BE2C (cell line): ENCODE results near the gene SLC6A18.

Source experiments
- DNase-seq: peaks from one replicate; pipeline ENCODE4 v3.0.0-alpha.2; 2020
- H3K27me3 ChIP-seq: fragments of 250-450 bp; sonication (Bioruptor Pico); 2 replicates; pipeline ENCODE4 v1.5.1; 2020; ENCODE audit warnings: mild to moderate bottlenecking
- H3K36me3 ChIP-seq: fragments of 250-450 bp; sonication (Bioruptor Pico); 2 replicates; pipeline ENCODE4 v1.5.1; 2020; ENCODE audit warnings: mild to moderate bottlenecking
- H3K4me1 ChIP-seq: fragments of 250-450 bp; sonication (Bioruptor Pico); 2 replicates; pipeline ENCODE4 v1.5.1; 2020
- H3K4me3 ChIP-seq: 2 replicates; pipeline ENCODE4 v1.5.1; 2011; ENCODE audit warnings: low read depth, low read length
- H3K9me3 ChIP-seq: fragments of 250-450 bp; sonication (Bioruptor Pico); 2 replicates; pipeline ENCODE4 v1.5.1; 2020
- CTCF ChIP-seq: IDR thresholded peaks from 2 replicates; pipeline ENCODE4 v1.5.1; 2012; ENCODE audit warnings: mild to moderate bottlenecking, low read depth, low read length

Gene SLC6A18

DNA sequence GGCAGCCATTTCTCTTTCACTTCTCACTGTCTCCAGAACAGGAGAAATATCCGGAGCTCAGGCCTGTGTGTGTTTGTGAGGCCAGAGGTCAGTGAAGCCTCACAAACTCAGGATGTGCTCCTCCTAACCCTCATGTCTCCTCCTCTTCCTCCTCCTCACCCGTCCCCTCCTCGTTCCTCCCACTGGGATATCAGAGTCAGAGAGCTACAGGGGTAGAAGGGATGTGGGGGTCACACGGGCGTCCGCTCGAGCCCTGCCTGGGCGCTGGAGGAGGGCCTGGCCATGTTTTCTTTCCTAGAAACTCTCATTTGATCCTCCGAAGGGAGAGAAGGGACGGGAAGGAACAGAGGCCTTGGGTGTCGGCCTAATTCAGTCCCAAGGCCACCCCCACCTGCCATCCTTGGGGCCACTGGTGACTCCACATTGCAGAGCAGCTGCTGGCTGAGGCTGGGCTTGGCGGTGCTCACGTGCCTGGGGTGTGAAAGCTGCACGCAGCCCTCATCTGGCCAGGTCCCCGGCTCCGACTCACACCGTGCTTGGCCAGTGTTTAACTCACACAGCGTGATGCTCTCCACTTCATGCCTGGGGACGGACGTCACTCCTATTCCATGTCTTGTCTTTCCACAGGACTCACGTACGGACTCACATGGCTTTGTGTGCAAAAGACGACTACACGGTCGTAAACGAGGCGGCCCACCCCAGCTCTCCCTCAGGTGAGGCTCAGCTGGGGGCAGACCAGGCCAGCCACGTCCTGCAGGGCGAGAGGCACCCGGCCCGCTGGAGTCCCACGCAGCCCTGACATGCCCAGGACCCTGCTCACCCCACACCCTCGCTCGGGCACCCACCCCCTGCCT is 46.4 kb upstream of the SLC6A18 start:
- no peaks in the 10 kb centered on the region for H3K36me3 ChIP-seq
- H3K4me3 ChIP-seq: no peak overlapping the region
- H3K9me3 ChIP-seq: no peaks in the 10 kb centered on the region
- H3K4me1 ChIP-seq: peaks cover 4% of the 10 kb centered on the region
- DNase-seq: peak; percentile 9
- no peak for TF ChIP-seq CTCF
- H3K27me3 ChIP-seq: no peaks in the 10 kb centered on the region

DNA sequence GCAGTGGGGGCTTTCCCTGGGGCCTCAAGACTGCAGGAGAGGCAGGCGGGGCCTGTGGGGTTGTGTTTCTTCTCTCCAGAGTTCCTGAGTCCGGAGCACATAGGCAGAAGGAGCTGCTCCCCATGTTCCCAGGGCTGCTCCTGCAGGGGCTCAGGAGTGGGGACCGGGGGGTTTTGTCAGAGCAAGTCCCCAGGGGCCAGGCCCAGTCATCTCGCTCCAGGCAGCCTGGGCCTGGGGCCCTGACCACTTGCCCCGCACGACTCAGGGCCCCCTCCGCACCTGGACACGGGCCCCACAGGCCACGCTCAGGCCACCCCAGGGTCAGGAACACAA is 45.8 kb upstream of the SLC6A18 start:
- no peaks in the 10 kb centered on the region for H3K27me3 ChIP-seq
- no peaks in the 10 kb centered on the region for H3K36me3 ChIP-seq
- peak; percentile 7 for DNase-seq
- H3K9me3 ChIP-seq: no peaks in the 10 kb centered on the region
- no peak for TF ChIP-seq CTCF
- no peaks in the 10 kb centered on the region for H3K4me1 ChIP-seq
- H3K4me3 ChIP-seq: no peak overlapping the region

- Histone ChIP-seq H3K4me1 (peaks cover 2% of the 10 kb centered on the region; the same call in 1 of the 2 replicates), H3K4me3 (no peak overlapping the region), H3K27me3 (no peaks in the 10 kb centered on the region), H3K36me3 (no peaks in the 10 kb centered on the region), H3K9me3 (no peaks in the 10 kb centered on the region)
- TF ChIP-seq CTCF: no peak
- DNase-seq: peak; percentile 5
Measured at GRCh38 chr5:1180096-1180495, 45.1 kb upstream of the SLC6A18 start.

DNA sequence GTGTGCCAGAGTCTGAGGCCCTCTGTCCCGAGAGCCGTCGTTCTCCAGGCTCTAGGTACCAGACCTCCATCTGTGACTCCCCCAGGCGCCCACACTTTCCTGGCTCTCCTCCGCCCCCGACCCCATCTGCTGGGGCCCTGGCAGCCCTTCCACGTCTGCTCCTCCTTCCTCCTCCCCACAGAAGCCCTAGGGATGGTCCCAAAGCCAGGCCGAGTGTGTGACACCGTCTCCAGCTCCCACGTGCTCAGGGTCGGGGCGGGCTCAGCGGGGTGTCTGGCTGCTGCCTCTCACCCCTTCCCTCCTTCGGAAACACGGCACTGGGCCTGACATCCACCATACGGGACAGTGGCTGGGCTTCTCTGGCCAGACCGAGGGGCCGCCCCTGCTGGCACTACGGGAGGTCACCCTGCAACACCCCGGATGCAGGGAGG is 44.3 kb upstream of the SLC6A18 start:
- H3K4me3 ChIP-seq: no peak overlapping the region
- H3K27me3 ChIP-seq: no peaks in the 10 kb centered on the region
- no peaks in the 10 kb centered on the region for H3K9me3 ChIP-seq
- no peak for TF ChIP-seq CTCF
- H3K4me1 ChIP-seq: peaks cover 5% of the 10 kb centered on the region
- H3K36me3 ChIP-seq: no peaks in the 10 kb centered on the region
- DNase-seq: peak; percentile 5

DNA sequence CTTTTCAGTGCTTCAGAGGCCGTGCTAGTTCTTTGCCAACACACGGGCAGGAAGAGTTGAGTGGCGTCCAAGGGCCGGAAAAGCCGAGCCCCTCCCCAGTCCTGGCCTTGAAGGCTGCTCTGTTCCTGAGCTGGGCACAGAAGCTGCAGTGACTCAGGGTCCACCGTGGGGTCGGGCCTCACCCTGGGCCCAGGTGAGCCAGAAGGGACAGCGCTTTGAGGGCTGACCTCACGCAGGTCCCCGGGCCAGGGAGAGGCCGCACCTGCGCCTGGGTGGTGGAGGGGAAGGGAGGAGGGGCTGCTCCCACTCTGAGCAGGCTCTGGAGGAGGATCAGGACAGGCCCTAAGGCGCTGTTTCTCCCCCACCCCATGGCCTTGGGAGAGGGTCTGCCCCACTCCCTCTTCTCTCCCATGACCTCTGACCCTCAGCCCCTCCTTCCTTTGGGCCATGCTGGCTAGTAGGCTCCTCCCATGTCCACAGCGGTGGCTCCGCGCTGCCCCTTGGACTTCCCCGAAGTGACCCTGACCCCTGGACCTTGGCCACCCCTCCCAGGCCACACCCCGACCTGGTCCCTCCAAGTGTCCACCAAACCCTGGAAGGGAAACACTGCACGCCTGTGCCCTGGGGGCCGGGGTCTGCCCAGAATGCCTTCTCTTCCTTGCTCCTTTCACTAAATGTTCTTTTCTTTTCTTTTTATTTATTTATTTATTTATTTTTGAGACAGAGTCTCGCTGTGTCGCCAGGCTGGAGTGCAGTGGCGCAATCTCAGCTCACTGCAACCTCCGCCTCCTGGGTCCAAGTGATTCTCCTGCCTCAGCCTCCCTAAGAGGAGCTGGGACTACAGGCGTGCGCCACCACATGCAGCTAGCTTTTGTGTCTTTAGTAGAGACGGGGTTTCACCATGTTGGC is 43.5 kb upstream of the SLC6A18 start:
- Histone ChIP-seq H3K9me3 (no peaks in the 10 kb centered on the region), H3K4me1 (peaks cover 10% of the 10 kb centered on the region), H3K36me3 (no peaks in the 10 kb centered on the region), H3K4me3 (no peak overlapping the region), H3K27me3 (no peaks in the 10 kb centered on the region)
- DNase-seq: peak; percentile 6
- TF ChIP-seq CTCF: no peak

DNA sequence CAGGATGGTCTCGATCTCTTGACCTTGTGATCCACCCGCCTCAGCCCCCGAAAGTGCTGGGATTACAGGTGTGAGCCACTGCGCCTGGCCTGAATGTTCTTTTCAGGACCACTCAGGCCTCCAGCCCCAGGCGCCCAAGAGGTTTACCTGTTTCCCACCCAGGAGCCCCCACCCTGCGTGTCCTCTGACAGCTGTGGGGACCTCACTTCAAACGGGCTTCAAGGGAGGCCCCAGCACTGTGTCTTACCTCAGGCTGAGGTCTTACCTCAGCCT is 42.9 kb upstream of the SLC6A18 start:
- H3K36me3 ChIP-seq: no peaks in the 10 kb centered on the region
- no peak for TF ChIP-seq CTCF
- H3K27me3 ChIP-seq: no peaks in the 10 kb centered on the region
- H3K4me3 ChIP-seq: no peak overlapping the region
- H3K9me3 ChIP-seq: no peaks in the 10 kb centered on the region
- no peak for DNase-seq
- peaks cover 10% of the 10 kb centered on the region for H3K4me1 ChIP-seq
